IPS-NIHi11 (cell line): Measurements from ENCODE around the gene SCYL1.

Source experiments
- DNase-seq: peaks from one replicate; pipeline ENCODE4 v3.0.0; 2012; ENCODE audit warnings: mixed read lengths, low spot score

Gene SCYL1

DNA sequence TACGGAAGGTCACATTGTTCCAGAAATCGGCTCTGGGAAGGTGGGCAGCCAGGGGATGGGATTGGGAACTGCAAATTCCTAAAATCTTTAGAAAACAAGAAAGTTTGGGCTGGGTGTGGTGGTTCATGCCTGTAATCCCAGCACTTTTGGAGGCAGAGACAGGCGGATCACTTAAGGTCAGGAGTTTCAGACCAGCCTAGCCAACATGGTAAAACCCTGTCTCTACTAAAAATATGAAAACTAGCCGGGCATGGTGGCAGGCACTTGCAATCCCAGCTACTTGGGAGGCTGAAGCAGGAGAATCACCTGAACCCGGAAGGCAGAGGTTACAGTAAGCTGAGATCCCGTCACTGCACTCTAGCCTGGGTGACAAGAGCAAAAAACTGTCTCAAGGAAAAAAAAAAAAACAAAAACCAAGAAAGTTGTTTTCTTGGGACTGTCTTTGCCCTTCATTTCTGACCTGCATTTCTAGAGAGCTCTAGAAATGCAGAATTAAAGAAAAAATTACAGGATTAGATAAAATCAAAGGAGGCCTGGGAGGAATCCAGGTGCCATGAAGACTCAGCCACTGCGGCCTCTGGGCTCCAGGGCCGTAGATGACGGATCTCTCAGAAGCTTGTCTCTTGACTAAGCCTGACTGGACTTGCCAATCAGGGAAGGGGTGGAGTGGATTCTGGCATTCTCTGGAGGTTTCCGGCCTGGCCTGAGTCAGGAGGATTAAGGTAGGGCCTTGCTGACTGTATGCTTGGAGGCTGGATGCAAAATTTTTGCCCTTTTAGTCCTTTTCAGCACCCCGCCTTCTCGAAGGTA lies 31.3 kb upstream of the SCYL1 start:
- DNase-seq, result no peak

DNA sequence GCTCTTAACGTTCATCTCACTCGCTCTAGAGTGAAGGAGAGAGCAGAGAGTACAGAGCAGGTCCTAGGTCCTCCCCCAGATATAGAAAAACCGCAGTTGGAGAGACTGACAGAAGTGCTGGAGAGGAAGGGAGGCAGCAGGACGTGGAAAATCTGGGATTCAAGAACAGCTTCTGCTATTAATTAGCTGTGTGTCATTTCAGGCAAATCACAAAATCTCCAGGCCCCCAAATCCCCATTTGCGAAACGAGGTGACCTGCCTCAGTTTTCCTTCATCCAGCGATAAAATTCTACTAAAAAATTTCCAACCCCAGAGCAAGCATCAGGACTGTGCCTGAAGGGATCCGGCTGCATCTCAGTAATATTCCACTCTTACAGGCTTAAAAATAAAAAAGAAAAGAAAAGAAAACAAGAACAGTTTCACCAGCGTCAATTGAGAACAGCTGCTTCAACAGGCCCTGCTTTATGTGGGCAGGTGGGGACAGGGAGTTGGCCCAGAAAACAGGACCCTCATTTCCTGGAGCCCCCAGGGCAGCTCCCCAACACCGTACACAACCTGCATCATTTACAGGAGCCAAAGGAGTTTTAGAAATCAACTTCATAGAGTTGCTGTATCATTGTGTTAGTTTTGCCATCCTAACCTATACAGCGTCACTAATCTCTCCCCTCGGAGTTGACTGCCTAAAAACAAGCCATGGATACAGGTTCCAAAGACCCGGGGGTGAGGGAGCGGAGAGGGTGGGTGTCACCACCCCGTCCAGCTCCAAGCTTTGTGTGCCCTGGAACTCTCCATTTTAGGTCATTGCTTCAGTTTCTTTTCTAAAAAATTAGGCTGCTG lies 28.4 kb upstream of the SCYL1 start:
- DNase-seq, result no peak

DNA sequence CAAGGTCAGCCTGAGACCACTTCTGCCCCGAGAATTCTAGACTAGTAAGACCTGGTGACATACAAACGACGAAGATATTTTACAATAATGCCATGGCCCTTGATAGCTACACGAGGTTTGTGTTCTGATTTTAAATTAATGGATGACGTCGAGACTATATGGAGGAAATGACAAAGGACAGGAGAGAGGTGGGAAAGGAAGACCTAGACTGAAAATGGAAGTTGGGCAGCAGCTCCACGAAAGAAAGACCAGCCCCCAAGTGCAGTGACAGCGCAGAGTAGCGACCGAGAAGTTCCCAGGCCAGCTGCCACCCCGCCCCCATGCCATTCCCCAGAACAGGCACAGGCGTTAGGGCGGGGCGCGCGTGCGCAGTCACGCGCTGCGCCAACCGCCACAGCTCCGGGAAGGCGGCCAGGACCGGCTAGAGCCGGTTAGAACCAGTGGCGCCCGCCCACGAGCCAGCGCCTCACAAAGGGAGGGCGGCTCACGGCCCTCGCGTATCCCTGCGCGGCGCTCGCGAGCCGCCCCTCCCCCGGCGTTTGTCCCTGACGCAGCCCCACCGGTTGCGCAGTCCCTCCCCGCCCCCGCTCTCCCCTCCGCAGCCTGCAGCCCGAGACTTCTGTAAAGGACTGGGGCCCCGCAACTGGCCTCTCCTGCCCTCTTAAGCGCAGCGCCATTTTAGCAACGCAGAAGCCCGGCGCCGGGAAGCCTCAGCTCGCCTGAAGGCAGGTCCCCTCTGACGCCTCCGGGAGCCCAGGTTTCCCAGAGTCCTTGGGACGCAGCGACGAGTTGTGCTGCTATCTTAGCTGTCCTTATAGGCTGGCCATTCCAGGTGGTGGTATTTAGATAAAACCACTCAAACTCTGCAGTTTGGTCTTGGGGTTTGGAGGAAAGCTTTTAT lies 27.5 kb upstream of the SCYL1 start:
- DNase-seq, result peak; percentile 92

DNA sequence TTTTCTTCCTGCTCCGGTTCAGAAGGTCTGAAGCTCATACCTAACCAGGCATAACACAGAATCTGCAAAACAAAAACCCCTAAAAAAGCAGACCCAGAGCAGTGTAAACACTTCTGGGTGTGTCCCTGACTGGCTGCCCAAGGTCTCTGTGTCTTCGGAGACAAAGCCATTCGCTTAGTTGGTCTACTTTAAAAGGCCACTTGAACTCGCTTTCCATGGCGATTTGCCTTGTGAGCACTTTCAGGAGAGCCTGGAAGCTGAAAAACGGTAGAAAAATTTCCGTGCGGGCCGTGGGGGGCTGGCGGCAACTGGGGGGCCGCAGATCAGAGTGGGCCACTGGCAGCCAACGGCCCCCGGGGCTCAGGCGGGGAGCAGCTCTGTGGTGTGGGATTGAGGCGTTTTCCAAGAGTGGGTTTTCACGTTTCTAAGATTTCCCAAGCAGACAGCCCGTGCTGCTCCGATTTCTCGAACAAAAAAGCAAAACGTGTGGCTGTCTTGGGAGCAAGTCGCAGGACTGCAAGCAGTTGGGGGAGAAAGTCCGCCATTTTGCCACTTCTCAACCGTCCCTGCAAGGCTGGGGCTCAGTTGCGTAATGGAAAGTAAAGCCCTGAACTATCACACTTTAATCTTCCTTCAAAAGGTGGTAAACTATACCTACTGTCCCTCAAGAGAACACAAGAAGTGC lies 26.7 kb upstream of the SCYL1 start:
- no peak for DNase-seq

DNA sequence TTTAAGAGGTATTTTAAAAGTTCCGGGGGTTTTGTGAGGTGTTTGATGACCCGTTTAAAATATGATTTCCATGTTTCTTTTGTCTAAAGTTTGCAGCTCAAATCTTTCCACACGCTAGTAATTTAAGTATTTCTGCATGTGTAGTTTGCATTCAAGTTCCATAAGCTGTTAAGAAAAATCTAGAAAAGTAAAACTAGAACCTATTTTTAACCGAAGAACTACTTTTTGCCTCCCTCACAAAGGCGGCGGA lies 26.2 kb upstream of the SCYL1 start:
- DNase-seq, result no peak

DNA sequence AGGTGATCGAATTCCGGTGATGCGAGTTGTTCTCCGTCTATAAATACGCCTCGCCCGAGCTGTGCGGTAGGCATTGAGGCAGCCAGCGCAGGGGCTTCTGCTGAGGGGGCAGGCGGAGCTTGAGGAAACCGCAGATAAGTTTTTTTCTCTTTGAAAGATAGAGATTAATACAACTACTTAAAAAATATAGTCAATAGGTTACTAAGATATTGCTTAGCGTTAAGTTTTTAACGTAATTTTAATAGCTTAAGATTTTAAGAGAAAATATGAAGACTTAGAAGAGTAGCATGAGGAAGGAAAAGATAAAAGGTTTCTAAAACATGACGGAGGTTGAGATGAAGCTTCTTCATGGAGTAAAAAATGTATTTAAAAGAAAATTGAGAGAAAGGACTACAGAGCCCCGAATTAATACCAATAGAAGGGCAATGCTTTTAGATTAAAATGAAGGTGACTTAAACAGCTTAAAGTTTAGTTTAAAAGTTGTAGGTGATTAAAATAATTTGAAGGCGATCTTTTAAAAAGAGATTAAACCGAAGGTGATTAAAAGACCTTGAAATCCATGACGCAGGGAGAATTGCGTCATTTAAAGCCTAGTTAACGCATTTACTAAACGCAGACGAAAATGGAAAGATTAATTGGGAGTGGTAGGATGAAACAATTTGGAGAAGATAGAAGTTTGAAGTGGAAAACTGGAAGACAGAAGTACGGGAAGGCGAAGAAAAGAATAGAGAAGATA lies 25.7 kb upstream of the SCYL1 start, which contains the start of gene MALAT1:
MALAT1 (plus strand) TSS at position 69 of the 736 bp plus-strand sequence.
- DNase-seq, result no peak

DNA sequence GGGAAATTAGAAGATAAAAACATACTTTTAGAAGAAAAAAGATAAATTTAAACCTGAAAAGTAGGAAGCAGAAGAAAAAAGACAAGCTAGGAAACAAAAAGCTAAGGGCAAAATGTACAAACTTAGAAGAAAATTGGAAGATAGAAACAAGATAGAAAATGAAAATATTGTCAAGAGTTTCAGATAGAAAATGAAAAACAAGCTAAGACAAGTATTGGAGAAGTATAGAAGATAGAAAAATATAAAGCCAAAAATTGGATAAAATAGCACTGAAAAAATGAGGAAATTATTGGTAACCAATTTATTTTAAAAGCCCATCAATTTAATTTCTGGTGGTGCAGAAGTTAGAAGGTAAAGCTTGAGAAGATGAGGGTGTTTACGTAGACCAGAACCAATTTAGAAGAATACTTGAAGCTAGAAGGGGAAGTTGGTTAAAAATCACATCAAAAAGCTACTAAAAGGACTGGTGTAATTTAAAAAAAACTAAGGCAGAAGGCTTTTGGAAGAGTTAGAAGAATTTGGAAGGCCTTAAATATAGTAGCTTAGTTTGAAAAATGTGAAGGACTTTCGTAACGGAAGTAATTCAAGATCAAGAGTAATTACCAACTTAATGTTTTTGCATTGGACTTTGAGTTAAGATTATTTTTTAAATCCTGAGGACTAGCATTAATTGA lies 25.0 kb upstream of the SCYL1 start:
- DNase-seq, result no peak

DNA sequence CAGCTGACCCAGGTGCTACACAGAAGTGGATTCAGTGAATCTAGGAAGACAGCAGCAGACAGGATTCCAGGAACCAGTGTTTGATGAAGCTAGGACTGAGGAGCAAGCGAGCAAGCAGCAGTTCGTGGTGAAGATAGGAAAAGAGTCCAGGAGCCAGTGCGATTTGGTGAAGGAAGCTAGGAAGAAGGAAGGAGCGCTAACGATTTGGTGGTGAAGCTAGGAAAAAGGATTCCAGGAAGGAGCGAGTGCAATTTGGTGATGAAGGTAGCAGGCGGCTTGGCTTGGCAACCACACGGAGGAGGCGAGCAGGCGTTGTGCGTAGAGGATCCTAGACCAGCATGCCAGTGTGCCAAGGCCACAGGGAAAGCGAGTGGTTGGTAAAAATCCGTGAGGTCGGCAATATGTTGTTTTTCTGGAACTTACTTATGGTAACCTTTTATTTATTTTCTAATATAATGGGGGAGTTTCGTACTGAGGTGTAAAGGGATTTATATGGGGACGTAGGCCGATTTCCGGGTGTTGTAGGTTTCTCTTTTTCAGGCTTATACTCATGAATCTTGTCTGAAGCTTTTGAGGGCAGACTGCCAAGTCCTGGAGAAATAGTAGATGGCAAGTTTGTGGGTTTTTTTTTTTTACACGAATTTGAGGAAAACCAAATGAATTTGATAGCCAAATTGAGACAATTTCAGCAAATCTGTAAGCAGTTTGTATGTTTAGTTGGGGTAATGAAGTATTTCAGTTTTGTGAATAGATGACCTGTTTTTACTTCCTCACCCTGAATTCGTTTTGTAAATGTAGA lies 24.3 kb upstream of the SCYL1 start:
- no peak for DNase-seq

DNA sequence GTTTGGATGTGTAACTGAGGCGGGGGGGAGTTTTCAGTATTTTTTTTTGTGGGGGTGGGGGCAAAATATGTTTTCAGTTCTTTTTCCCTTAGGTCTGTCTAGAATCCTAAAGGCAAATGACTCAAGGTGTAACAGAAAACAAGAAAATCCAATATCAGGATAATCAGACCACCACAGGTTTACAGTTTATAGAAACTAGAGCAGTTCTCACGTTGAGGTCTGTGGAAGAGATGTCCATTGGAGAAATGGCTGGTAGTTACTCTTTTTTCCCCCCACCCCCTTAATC lies 23.8 kb upstream of the SCYL1 start:
- no peak for DNase-seq

DNA sequence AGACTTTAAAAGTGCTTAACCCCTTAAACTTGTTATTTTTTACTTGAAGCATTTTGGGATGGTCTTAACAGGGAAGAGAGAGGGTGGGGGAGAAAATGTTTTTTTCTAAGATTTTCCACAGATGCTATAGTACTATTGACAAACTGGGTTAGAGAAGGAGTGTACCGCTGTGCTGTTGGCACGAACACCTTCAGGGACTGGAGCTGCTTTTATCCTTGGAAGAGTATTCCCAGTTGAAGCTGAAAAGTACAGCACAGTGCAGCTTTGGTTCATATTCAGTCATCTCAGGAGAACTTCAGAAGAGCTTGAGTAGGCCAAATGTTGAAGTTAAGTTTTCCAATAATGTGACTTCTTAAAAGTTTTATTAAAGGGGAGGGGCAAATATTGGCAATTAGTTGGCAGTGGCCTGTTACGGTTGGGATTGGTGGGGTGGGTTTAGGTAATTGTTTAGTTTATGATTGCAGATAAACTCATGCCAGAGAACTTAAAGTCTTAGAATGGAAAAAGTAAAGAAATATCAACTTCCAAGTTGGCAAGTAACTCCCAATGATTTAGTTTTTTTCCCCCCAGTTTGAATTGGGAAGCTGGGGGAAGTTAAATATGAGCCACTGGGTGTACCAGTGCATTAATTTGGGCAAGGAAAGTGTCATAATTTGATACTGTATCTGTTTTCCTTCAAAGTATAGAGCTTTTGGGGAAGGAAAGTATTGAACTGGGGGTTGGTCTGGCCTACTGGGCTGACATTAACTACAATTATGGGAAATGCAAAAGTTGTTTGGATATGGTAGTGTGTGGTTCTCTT lies 23.2 kb upstream of the SCYL1 start:
- DNase-seq, result no peak

DNA sequence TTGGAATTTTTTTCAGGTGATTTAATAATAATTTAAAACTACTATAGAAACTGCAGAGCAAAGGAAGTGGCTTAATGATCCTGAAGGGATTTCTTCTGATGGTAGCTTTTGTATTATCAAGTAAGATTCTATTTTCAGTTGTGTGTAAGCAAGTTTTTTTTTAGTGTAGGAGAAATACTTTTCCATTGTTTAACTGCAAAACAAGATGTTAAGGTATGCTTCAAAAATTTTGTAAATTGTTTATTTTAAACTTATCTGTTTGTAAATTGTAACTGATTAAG lies 22.7 kb upstream of the SCYL1 start:
- DNase-seq, result no peak

DNA sequence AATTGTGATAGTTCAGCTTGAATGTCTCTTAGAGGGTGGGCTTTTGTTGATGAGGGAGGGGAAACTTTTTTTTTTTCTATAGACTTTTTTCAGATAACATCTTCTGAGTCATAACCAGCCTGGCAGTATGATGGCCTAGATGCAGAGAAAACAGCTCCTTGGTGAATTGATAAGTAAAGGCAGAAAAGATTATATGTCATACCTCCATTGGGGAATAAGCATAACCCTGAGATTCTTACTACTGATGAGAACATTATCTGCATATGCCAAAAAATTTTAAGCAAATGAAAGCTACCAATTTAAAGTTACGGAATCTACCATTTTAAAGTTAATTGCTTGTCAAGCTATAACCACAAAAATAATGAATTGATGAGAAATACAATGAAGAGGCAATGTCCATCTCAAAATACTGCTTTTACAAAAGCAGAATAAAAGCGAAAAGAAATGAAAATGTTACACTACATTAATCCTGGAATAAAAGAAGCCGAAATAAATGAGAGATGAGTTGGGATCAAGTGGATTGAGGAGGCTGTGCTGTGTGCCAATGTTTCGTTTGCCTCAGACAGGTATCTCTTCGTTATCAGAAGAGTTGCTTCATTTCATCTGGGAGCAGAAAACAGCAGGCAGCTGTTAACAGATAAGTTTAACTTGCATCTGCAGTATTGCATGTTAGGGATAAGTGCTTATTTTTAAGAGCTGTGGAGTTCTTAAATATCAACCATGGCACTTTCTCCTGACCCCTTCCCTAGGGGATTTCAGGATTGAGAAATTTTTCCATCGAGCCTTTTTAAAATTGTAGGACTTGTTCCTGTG lies 22.1 kb upstream of the SCYL1 start:
- DNase-seq, result no peak

DNA sequence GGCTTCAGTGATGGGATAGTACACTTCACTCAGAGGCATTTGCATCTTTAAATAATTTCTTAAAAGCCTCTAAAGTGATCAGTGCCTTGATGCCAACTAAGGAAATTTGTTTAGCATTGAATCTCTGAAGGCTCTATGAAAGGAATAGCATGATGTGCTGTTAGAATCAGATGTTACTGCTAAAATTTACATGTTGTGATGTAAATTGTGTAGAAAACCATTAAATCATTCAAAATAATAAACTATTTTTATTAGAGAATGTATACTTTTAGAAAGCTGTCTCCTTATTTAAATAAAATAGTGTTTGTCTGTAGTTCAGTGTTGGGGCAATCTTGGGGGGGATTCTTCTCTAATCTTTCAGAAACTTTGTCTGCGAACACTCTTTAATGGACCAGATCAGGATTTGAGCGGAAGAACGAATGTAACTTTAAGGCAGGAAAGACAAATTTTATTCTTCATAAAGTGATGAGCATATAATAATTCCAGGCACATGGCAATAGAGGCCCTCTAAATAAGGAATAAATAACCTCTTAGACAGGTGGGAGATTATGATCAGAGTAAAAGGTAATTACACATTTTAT lies 21.4 kb upstream of the SCYL1 start:
- DNase-seq, result no peak

DNA sequence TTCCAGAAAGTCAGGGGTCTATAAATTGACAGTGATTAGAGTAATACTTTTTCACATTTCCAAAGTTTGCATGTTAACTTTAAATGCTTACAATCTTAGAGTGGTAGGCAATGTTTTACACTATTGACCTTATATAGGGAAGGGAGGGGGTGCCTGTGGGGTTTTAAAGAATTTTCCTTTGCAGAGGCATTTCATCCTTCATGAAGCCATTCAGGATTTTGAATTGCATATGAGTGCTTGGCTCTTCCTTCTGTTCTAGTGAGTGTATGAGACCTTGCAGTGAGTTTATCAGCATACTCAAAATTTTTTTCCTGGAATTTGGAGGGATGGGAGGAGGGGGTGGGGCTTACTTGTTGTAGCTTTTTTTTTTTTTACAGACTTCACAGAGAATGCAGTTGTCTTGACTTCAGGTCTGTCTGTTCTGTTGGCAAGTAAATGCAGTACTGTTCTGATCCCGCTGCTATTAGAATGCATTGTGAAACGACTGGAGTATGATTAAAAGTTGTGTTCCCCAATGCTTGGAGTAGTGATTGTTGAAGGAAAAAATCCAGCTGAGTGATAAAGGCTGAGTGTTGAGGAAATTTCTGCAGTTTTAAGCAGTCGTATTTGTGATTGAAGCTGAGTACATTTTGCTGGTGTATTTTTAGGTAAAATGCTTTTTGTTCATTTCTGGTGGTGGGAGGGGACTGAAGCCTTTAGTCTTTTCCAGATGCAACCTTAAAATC lies 20.8 kb upstream of the SCYL1 start:
- DNase-seq, result no peak

DNA sequence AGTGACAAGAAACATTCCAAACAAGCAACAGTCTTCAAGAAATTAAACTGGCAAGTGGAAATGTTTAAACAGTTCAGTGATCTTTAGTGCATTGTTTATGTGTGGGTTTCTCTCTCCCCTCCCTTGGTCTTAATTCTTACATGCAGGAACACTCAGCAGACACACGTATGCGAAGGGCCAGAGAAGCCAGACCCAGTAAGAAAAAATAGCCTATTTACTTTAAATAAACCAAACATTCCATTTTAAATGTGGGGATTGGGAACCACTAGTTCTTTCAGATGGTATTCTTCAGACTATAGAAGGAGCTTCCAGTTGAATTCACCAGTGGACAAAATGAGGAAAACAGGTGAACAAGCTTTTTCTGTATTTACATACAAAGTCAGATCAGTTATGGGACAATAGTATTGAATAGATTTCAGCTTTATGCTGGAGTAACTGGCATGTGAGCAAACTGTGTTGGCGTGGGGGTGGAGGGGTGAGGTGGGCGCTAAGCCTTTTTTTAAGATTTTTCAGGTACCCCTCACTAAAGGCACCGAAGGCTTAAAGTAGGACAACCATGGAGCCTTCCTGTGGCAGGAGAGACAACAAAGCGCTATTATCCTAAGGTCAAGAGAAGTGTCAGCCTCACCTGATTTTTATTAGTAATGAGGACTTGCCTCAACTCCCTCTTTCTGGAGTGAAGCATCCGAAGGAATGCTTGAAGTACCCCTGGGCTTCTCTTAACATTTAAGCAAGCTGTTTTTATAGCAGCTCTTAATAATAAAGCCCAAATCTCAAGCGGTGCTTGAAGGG lies 20.0 kb upstream of the SCYL1 start:
- no peak for DNase-seq

DNA sequence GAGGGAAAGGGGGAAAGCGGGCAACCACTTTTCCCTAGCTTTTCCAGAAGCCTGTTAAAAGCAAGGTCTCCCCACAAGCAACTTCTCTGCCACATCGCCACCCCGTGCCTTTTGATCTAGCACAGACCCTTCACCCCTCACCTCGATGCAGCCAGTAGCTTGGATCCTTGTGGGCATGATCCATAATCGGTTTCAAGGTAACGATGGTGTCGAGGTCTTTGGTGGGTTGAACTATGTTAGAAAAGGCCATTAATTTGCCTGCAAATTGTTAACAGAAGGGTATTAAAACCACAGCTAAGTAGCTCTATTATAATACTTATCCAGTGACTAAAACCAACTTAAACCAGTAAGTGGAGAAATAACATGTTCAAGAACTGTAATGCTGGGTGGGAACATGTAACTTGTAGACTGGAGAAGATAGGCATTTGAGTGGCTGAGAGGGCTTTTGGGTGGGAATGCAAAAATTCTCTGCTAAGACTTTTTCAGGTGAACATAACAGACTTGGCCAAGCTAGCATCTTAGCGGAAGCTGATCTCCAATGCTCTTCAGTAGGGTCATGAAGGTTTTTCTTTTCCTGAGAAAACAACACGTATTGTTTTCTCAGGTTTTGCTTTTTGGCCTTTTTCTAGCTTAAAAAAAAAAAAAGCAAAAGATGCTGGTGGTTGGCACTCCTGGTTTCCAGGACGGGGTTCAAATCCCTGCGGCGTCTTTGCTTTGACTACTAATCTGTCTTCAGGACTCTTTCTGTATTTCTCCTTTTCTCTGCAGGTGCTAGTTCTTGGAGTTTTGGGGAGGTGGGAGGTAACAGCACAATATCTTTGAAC lies 19.2 kb upstream of the SCYL1 start:
- no peak for DNase-seq
